Cardiac muscle cell (in vitro differentiated cells and primary cell): Measurements from ENCODE around the gene ZKSCAN4. TPM values are rescaled to one million over a fixed set of nuclear protein-coding genes. Genes with fewer than 3 reads are reported as not detected.

ENCODE experiments used
- DNase-seq, 2 donors: peaks; one replicate each; pipeline versions ENCODE4 v3.0.0 to v3.0.0-alpha.2; 2010 to 2017; ENCODE audit warnings: low read depth in 1 of 2, low spot score in 1 of 2
- H3K27ac ChIP-seq: fragments of 200-600 bp; sonication (generic); 2 replicates; pipeline ENCODE4 v1.5.1; 2016
- H3K27me3 ChIP-seq: fragments of 200-600 bp; sonication (generic); 2 replicates; pipeline ENCODE4 v1.6.0; 2016; ENCODE audit warnings: control low read depth
- H3K36me3 ChIP-seq: fragments of 200-600 bp; sonication (generic); 2 replicates; pipeline ENCODE4 v1.5.1; 2016; ENCODE audit warnings: control low read depth
- H3K4me1 ChIP-seq: fragments of 200-600 bp; sonication (generic); 2 replicates; pipeline ENCODE4 v1.8.1; 2017; ENCODE audit warnings: low read depth, mild to moderate bottlenecking, mixed run types
- H3K4me3 ChIP-seq: fragments of 200-600 bp; sonication (generic); 2 replicates; pipeline ENCODE4 v1.5.1; 2016; ENCODE audit warnings: mild to moderate bottlenecking
- H3K9me3 ChIP-seq: fragments of 200-600 bp; sonication (generic); 2 replicates; pipeline ENCODE4 v1.5.1; 2017; ENCODE audit warnings: low read depth, mild to moderate bottlenecking, control low read depth
- CTCF ChIP-seq: IDR thresholded peaks from 2 replicates; pipeline ENCODE4 v1.5.1; 2012; ENCODE audit warnings: low read depth, mild to moderate bottlenecking, low read length
- polyA plus RNA-seq: library from polyadenylated mRNA; unstranded; fragments of >200 nt; fragmentation: Nextera tagmentation; extraction: Ambion mirVana; gene quantifications from 2 replicates; pipeline ENCODE4 v1.2.1, GENCODE V29; 2016
- total RNA-seq: library from RNA; depleted of rRNA; stranded (reverse); fragments of >200 nt; gene quantifications from 2 replicates; pipeline ENCODE4 v1.2.3, GENCODE V29; 2016

Gene ZKSCAN4
- total and polyA plus RNA-seq, 2 experiments from 2014 or later, result 7.1 to 7.9 TPM

GRCh38 chr6:28258877-28259777 is 7.1 kb upstream of the ZKSCAN4 start, which contains the start of gene NKAPL:
NKAPL (plus strand) TSS chr6:28259297; CDS start chr6:28259372, 75 bp downstream.
- H3K9me3 ChIP-seq, result no peaks in the 10 kb centered on the region
- H3K4me3 ChIP-seq, result no peak within 1 kb of the TSS
- no peak for TF ChIP-seq CTCF
- no peaks in the 10 kb centered on the region for H3K4me1 ChIP-seq
- H3K36me3 ChIP-seq, result no peaks in the 10 kb centered on the region
- H3K27me3 ChIP-seq, result no peaks in the 10 kb centered on the region
- DNase-seq, result peak in 1 of 2 donors; percentile 93
- H3K27ac ChIP-seq, result no peak within 1 kb of the TSS

GRCh38 chr6:28257042-28257441 is 5.0 kb upstream of the ZKSCAN4 start:
- no peaks in the 10 kb centered on the region for H3K27me3 ChIP-seq
- no peak overlapping the region for H3K27ac ChIP-seq
- H3K4me3 ChIP-seq, result no peak overlapping the region
- H3K9me3 ChIP-seq, result no peaks in the 10 kb centered on the region
- H3K4me1 ChIP-seq, result peaks cover 4% of the 10 kb centered on the region
- H3K36me3 ChIP-seq, result no peaks in the 10 kb centered on the region
- no peak for TF ChIP-seq CTCF
- DNase-seq, result no peak

- peaks cover 4% of the 10 kb centered on the region for H3K36me3 ChIP-seq
- no peak overlapping the region for H3K4me3 ChIP-seq
- no peak overlapping the region for H3K27ac ChIP-seq
- H3K27me3 ChIP-seq, result no peaks in the 10 kb centered on the region
- DNase-seq, result no peak
- peaks cover 12% of the 10 kb centered on the region for H3K4me1 ChIP-seq
- no peak for TF ChIP-seq CTCF
- no peaks in the 10 kb centered on the region for H3K9me3 ChIP-seq
These were observed 2.1 kb upstream of the ZKSCAN4 start for GRCh38 chr6:28254121-28254519.

GRCh38 chr6:28251661-28252008 is 434 bp downstream of the ZKSCAN4 start:
- no peaks in the 10 kb centered on the region for H3K27me3 ChIP-seq
- H3K9me3 ChIP-seq, result no peaks in the 10 kb centered on the region
- H3K27ac ChIP-seq, result peak overlapping the region; percentile 2
- peak overlapping the region; percentile 78 for H3K4me3 ChIP-seq
- peak; percentile 17 to 28 for DNase-seq
- H3K36me3 ChIP-seq, result peaks cover 18% of the 10 kb centered on the region
- no peak for TF ChIP-seq CTCF
- peaks cover 12% of the 10 kb centered on the region for H3K4me1 ChIP-seq

- Histone ChIP-seq H3K27ac (no peak overlapping the region), H3K36me3 (peaks cover 18% of the 10 kb centered on the region), H3K9me3 (no peaks in the 10 kb centered on the region), H3K4me3 (peak overlapping the region; percentile 78), H3K27me3 (no peaks in the 10 kb centered on the region), H3K4me1 (peaks cover 12% of the 10 kb centered on the region)
- no peak for DNase-seq
- TF ChIP-seq CTCF, result no peak
These were observed 1.3 kb downstream of the ZKSCAN4 start for GRCh38 chr6:28250747-28251146.
